Pulmonary artery endothelial cell (primary cell): ENCODE measurements around the gene CAPRIN1. TPM values are rescaled to one million over a fixed set of nuclear protein-coding genes. Genes with fewer than 3 reads are reported as not detected.

Experiments used
- DNase-seq: peaks from one replicate; pipeline ENCODE4 v3.0.0-alpha.2; 2011; ENCODE audit warnings: low read depth, low spot score
- total RNA-seq: library from RNA; depleted of rRNA; stranded (reverse); fragments of >200 nt; gene quantifications from 2 replicates; pipeline ENCODE4 v1.2.3, GENCODE V29; 2014

The CAPRIN1 gene
- total RNA-seq, 1 donor from 2014 or later: 216 TPM

- DNase-seq: no peak
Observed at GRCh38 chr11:34140149-34140548, 88.6 kb downstream of the CAPRIN1 start.

GRCh38 chr11:34143048-34143447 is 91.5 kb downstream of the CAPRIN1 start:
- no peak for DNase-seq

DNA sequence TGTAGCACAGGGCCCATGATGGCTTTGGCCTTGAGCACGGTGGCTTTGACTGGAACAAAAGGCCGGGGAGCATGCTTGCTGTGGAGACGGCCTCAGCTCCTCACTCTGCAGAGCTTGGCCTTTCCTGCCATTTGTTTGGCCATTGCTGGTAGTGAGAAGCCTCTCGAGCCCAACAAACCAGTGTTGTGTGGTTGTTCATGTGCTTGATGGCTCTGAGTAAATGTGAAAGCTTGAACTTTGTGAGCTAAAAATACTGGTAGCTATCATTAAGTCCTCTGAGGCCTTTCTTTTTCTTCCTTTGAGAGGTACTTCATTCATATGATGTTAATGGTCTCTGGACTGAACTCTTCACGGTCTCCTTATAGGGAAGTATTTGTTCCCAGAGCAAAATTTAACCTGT is 93.5 kb downstream of the CAPRIN1 start:
- no peak for DNase-seq

GRCh38 chr11:34145847-34146381 is 94.4 kb downstream of the CAPRIN1 start:
- no peak for DNase-seq

GRCh38 chr11:34146411-34146810 is 94.9 kb downstream of the CAPRIN1 start:
- DNase-seq: no peak

GRCh38 chr11:34146866-34147265 is 95.3 kb downstream of the CAPRIN1 start:
- no peak for DNase-seq

GRCh38 chr11:34147581-34147980 is 96.0 kb downstream of the CAPRIN1 start:
- no peak for DNase-seq

DNA sequence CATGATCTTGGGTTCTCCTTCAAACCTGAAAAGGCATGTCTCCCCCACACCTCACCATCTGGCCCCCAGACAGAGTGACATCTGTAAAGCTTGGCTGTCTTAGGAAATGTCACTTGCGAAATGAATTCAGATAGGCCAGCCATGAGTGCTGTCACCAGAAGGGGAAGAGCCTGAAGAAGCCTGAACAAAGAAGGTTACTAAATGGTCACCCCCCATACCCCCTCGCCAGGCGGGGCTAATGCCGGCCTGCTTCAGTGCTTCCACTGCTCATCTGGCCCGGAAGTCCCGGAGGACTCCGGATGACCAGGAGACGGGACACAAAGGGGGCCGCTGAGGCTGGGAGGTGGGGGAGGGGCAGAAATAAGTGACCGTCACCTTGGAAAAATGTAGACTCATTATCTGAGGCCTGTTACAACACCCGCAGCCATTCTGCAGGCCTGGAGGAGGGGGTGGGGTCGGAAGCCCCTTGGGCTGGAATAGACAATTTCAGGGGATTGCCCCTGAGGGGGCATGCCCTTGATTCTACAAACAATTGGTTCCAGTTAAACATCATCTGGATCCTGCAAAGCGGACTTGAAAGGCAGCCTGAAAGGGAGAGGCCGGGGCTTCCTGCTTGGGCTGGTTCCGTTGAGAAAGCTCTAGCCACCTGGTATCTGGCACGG is 97.1 kb downstream of the CAPRIN1 start:
- DNase-seq: no peak

DNA sequence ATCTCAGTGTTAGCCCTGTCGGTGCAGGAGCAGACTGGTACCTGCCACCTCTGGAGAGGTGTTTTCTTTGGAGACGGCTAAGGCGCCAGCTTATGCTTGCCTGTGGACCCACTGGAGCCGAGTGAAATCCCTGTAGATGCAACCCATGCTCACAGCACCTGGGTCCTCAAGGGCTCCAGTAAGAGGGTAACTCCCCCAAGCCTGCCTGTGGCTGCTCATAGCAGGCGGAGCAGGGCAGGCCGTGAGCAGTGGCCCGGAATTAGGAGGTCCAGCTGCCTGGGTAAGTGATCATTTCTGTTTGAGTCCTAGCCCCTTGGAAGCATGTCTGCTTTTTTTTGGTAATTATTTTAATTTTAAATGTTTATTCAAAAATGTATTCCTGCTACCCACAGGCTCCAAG is 97.7 kb downstream of the CAPRIN1 start:
- no peak for DNase-seq

- DNase-seq: no peak
Observed at GRCh38 chr11:34149786-34150185, 98.3 kb downstream of the CAPRIN1 start.

- no peak for DNase-seq
Observed at GRCh38 chr11:34150494-34151151, 99.1 kb downstream of the CAPRIN1 start.

Other genes with a start within 250 kb of the CAPRIN1 start
- gene LMO2, start 159.7 kb upstream of the CAPRIN1 start, total RNA-seq: 30.9 and 56.3 TPM in 2 replicates
- 23.2 and 27.5 TPM in 2 replicates for gene NAT10, start 53.9 kb downstream of the CAPRIN1 start, total RNA-seq